UCSD-AML1 (cell line): Measurements from ENCODE around the gene IER3IP1.
A peak's percentile ranks its signal among the peaks of the same experiment; 100 is the strongest.
"Not testable (repeated sequence)": the region's sequence is repeated elsewhere in the genome, so short reads cannot be mapped to it uniquely, and the experiment has no call there.

Source experiments
- DNase-seq: peaks from one replicate; lab custom pipeline; 2025; ENCODE audit not compliant: unreplicated experiment; lab: John Stamatoyannopoulos, UW

The IER3IP1 gene

GRCh38 chr18:47160256-47160655, 15.9 kb downstream of the IER3IP1 start:
- DNase-seq: no peak

GRCh38 chr18:47158404-47158803, 17.8 kb downstream of the IER3IP1 start:
- not testable (repeated sequence) for DNase-seq

GRCh38 chr18:47151439-47151838, 24.7 kb downstream of the IER3IP1 start:
- no peak for DNase-seq

- peak; percentile 52 for DNase-seq
These were observed 25.3 kb downstream of the IER3IP1 start for GRCh38 chr18:47150824-47151366.

GRCh38 chr18:47150029-47150823, 25.9 kb downstream of the IER3IP1 start, which contains the start of gene HDHD2:
Gene HDHD2 (minus strand): TSS chr18:47150500. CDS start chr18:47136439, 14,061 bp downstream.
- peak; percentile 91 for DNase-seq

- peak; percentile 54 for DNase-seq
These were observed 26.6 kb downstream of the IER3IP1 start for GRCh38 chr18:47149457-47150028.

GRCh38 chr18:47146206-47146605, 30.0 kb downstream of the IER3IP1 start:
- DNase-seq: no peak

GRCh38 chr18:47143899-47144485, 32.2 kb downstream of the IER3IP1 start:
- DNase-seq: no peak

- DNase-seq: no peak
These were observed 33.0 kb downstream of the IER3IP1 start for GRCh38 chr18:47143153-47143552.

GRCh38 chr18:47141289-47141688, 34.9 kb downstream of the IER3IP1 start:
- no peak for DNase-seq

- no peak for DNase-seq
These were observed 55.0 kb downstream of the IER3IP1 start for GRCh38 chr18:47121146-47121545.

GRCh38 chr18:47120428-47120827, 55.7 kb downstream of the IER3IP1 start:
- DNase-seq: no peak

- DNase-seq: no peak
These were observed 57.2 kb downstream of the IER3IP1 start for GRCh38 chr18:47118981-47119380.

GRCh38 chr18:47115205-47115604, 61.0 kb downstream of the IER3IP1 start:
- no peak for DNase-seq

- DNase-seq: no peak
These were observed 62.2 kb downstream of the IER3IP1 start for GRCh38 chr18:47113796-47114540.

- no peak for DNase-seq
These were observed 65.5 kb downstream of the IER3IP1 start for GRCh38 chr18:47110492-47111274.

- no peak for DNase-seq
These were observed 66.4 kb downstream of the IER3IP1 start for GRCh38 chr18:47109720-47110119.

GRCh38 chr18:47108998-47109405, 67.2 kb downstream of the IER3IP1 start:
- no peak for DNase-seq

GRCh38 chr18:47108373-47108772, 67.8 kb downstream of the IER3IP1 start:
- DNase-seq: no peak
